HG03103 (cell line): Measurements from ENCODE around the gene RGS6.

Source experiments
- ATAC-seq: cut with Tn5 transposase; IDR thresholded peaks from one replicate; pipeline ENCODE4 v1.9.1; 2021; ENCODE audit warnings: low read depth; ENCODE audit not compliant: unreplicated experiment

RGS6 gene

DNA sequence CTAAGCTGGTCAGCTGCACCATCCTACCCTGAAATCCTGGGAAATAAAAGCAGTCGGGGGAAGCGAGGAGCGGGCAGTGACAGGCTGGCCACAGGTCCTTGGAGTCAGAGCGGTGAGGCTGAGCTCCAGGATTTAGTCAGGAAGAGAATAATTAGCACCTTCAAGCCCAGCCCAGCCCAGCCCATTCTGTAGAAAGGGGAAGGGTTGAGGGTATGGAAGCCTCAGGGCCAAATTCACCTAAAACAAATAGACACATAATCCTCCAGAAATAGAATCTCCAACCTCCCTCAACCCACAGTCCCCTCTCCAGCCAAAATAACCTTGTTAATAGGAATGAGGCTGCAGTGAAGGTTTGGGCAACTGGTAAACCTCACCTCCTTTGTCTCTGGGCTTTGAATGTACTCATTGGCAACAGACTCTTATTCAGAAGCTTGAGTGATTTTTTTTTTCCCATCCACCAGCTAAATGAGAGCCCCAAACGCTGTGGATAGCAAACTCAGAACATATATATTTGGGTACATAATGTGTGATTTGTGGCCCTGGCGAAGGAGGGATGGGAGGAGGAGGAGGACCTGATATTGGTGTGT is 627.5 kb downstream of the RGS6 start:
- no peak for ATAC-seq

DNA sequence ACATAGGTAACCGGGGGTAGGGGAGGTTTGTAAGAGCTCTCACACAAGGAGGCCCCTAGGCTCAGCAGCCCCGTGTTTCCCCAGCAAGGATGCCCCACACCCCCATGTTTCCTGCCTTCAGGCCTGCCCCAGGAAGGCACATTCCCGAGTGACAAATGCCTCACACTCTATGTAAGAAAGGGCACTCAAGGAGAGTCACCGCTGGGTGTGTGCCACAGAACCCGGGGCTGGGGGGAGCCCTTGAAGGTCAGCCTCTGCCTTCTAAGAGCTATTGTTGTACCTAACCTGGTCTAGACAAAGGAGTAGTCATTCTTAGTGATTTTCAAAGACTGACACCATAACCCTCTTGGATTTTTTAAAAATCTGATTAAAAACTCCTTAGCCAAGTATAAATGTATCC is 628.1 kb downstream of the RGS6 start:
- no peak for ATAC-seq

DNA sequence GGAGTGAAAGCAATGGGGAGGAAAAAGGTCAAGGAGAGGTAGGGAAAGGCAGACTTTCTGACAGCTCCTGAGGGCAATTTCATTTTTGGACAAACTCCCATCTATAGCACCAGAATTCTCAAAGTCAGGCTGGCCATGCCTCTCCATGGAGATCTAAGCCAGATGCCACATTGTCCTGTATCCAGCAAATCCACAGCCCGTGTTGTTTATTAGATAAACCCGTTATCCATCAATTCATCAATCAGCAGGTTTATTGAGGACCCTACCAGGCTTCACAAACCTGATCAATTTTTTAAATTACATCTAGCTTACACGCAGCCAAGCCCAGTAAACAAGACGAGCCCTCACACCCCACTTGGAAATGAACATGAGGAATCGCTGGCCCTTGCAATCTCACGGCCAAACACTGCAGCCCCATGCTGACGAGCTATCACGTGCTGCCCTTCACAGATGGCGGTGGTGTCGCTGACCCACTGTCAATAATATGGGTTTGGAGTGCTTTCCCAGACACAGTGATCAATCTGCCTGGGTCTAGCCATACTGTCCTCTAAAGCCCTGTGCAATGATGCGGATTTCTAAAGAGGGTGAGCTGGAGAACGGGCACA is 628.8 kb downstream of the RGS6 start:
- no peak for ATAC-seq

DNA sequence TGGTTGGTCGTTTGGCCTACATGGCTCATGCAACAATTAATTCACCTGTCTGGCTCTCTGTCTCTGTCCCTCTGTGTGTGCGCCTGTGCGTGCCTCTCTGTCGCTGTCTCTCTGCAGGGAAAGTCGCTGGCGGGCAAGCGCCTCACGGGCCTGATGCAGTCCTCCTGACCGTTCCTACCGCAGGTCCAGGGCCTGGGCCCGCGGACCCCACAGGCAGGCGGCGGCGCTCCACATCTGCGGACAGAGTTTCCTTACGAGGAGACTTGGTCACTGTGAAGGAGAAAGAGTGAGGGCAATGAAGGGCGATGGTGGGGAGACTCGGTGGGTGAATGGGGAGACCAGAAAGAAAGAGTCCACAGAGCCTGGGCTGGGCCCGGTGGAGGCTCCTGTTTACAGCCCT is 630.1 kb downstream of the RGS6 start:
- ATAC-seq, result no peak

DNA sequence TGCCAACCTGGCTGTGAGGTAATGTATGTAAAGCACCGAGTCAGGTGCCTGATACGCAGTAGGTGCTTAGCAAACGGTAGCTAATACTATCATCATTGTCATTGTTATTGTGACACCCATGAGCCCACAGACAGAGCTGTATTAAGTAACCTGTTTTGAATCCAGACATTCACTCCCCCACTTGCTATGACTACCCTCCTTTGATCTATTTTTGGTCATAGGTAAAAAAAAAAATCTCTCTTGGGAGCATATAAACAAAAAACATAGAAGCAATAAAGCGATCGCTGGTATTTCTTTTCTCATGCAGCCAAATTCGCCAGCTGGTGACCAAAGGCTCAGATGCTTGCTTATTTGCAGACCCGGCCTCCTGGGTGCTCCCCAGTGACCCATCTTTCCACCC is 631.4 kb downstream of the RGS6 start:
- no peak for ATAC-seq

DNA sequence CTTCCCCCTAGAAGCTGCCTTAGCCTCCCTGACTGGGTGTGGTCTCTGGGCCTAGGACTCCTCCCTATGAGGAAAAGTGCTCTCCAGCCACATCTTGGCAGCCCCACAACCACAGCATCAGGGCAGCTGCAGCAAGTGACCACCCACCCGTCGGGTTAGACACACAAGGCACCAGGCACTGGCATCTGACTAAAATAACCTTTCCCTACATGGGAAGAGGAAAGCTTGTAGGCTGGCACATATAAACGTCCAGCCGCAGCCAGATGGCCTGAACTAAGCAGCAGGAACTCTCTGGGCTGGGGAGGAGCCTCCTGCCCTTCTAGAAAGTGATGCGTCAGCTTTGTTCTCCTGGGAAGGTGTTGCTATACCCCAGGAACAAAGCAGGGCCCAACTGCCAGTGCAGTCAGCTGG is 632.9 kb downstream of the RGS6 start:
- ATAC-seq, result no peak

DNA sequence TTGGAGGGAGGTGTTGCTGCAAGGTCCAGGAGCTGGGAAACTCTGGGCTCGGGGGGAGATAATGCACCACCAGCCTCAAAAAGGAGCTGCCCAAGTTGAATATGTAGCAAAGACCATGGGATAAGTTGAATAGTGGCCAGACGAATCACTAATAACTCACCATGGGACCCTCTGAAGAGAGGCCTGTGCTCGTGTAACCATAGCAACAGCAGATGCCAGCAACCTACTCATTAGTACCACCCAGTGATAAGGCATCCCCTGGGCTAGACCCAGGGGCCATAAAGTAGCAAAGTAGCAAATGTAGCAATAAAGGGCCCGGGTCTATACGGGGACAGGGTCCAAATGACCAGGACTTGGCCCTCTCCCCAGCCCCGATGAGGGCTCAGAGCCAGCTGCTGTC is 633.7 kb downstream of the RGS6 start:
- ATAC-seq, result no peak

DNA sequence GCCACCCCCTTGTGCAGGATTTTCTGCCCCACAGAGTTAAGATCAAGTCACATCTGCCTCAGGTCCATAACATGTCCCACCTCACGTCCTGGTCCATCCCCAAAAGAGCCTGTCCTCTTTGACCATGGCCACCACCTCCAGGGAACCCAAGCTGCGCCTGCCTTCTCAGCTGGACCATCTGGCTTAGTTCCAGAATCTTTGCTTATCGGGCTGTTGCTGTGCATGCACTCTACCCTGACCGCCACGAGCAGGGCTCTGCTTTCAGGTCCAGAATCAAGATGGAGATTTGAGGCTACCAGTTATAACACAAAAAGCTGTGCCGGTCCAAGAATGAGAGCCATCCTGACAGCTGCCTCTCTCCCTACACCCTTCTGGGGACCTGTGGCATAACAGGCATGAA is 635.0 kb downstream of the RGS6 start:
- ATAC-seq, result no peak

DNA sequence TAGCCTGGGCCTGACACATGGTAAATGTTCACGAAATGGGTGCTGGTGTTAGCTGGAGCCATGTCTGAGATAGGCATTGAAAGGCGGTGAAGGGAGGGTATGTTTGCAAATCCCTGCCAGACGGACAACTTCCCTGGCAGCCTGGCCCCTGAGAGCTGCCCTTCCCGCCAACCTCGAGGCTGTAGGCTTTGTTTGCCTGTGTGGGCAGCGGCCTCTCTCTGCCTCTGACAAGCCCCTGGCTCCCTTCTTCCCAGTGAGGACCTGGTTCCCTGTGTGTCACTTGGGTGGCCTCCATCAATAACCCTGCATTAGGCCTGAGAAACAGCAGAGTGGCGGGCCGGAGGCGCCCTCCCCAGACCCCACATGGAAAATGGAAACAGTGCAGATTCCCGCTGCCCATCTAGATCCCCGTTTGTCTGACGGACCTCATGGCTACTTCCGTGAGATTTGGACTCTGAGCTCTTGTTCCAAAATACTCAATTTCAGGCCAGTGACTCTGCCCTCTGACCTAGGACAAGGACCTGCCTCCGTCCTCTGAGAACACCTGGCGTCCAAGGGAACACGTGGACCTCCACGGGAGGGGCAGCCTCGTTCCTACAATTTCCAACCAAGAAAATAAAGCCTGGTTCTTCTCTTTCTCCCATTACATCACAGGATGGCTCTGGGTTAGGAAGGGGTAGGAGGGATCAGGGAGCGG is 636.2 kb downstream of the RGS6 start:
- no peak for ATAC-seq

DNA sequence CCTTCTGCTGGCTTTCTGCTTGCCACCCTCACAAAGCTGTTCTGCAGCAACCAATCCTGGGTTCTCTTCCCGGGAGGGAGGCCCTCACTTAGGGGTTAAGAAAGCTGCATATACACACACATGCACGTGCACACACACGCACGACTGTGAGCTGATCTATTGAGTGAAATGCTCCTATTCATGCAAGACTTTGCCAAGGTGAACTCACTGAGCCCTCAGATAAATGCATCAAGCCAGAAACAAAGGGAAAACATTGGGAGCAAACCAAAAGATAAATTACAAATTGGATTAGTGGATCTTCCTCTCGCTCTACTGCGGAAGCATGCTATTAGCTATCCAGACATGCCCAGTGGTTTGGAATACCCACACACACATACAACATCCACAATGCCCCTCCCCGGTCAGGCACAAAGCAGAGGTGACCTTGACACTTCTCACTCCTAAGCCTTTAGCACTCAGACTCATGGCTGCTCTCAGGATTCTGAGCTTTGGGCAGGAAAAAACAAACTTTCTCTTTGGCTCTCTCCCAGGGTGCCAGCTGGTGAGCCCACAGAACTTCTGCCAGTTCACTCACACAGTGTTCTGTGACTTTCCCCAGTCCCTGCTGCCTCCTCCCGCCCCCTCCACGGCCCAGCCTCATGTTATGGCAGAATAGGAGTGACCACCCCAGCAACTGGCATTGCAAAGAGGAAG is 641.6 kb downstream of the RGS6 start:
- no peak for ATAC-seq

DNA sequence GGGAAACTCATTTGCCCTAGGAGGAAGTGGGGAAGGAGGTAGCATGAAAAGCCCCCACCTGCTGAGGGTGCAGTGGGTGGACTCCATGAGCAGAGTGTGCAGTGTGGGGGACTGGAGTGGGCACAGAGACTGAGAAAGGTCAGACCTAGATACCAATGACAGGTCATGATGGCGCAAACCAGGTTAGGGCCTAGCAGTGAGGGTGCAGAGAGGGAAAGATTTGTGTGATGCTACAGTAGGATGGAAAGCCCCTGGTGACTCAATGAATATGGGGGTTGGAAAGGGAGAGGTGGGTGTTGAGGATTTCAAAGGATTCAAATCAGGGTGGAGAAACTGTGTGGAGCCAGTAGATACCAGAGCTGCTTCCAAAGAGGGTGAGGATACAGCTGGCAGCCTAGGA is 642.5 kb downstream of the RGS6 start:
- ATAC-seq, result no peak

DNA sequence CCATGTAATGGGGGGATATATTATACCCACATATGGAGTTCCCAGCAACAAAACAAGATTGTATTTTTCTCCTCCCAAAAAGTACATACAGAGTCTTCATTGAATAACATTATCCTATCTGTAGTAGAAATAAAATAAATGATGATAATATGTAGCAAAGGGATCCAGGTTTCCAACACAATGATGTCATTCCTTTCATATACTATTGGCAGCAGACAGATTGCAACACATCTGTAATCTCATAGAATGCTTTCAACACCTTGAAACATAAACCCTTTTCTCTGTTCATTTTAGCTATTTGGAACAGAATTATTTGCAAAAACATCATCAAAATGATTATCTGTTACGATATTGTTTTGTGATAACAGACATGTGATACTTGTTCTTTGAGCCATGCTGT is 644.0 kb downstream of the RGS6 start:
- no peak for ATAC-seq

DNA sequence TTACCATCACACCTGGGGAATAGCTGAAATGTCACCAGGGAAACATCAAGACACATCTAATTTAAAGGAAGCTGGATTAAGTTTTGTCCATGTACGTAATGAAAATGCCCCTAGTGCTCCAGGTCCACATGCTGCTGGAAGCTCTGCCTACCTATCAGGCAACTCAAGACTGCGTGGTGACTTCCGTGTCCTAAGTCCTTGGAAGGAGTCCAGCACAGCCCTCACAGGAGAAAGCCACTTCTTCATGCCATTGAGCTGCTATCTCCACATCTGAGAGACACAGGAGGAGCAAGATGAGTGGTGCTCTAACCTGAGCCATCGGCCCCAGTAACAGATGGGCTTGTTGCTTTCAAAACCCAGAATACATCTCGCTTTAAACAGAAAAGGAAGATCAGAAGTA is 645.3 kb downstream of the RGS6 start:
- ATAC-seq, result no peak

DNA sequence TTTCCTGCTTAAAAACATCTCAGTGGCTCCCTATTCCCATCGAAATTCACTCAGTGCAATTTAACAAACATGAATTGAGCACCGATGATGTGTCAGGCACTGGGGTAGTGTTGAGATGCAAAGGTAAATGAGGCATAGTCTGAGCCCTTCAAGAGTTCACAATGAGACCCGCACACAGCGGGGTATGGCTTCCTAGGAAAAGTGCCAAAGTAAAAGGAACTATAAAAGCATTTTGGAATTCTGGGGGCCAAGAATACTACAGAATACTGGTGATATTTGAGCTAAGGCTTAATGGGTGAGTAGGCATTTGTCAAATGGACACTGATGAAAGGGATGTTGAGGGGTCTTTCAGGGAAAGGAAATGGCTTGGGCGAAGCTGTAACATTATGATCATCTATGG is 646.3 kb downstream of the RGS6 start:
- ATAC-seq, result no peak

DNA sequence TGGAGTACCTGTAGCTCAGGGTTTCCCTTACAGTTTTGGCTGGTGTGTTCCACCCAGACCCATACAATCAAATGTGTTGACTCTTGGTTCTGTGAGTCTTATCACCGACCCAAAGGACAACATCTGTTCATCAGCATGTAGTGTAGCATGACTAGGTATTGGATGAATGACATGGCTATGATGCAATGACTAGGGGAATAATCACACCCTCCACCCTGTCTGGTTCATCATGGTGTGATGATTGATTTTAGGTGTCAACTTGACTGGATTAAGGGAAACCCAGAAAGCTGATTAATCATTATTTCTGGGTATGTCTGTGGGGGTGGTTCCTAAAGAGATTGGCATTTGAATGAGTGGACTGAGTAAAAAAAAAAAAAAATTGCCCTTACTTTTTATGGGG is 650.4 kb downstream of the RGS6 start:
- ATAC-seq, result no peak

DNA sequence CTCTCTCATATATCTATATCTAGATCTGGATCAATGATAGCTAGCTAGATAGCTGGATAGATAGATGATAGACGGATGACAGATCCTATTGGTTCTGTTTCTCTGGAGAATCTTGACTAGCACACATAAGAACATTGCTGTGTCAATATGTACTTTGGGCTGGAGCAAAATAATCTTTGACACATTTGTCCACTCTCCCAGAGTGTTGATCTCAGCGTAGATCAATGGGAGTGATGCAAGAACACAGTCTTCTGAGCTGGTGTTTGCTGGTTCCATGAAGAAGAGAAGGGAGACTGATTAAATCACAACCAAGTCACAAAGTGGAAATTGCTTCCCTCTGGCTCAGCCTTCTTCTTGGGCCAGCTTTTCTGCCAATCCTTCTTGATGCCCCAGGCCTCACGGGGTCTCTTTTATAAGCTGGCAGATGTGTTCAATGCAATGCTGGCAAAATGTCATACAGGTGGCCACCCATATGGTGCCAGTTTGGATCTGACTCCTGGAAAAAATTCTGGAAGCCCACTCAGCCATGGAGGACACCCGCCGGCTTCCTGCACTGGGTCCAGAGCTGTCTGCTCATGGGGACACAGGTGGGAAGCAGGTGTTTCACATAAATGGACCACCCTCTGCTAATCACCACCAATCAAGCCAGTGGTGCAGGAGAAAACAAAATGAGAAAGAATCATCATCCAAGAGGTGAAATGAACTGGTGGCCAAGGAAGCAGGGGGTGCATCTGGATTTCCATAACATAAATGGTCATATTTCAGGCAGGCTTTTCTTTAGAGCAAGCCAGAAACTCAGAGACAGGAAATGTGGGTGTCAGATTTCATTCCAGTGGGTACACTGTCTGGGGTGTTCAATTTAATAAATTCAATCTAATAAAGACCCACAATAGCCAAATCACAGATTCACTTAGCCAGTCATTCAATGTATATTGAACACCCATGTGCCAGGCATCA is 651.4 kb downstream of the RGS6 start:
- ATAC-seq, result no peak

DNA sequence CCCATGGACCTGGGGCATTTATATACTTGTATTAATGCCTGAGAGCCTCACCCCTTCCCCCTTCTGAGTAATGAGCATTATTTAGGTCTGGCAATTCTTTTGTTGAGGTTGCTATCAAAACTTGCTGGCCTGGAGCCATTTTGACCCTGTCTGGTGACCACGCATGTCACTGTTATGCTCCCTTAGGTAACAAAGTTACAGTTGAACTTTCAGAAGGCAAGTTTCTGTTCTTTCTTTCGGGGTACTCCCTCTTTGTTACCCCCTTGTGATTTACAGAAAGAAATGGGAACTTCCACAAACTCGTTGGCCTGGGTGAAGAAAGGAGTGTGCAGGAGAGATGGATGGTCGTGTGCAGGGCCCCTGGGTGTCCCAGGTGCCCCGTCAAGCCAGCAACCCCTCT is 656.3 kb downstream of the RGS6 start:
- no peak for ATAC-seq

DNA sequence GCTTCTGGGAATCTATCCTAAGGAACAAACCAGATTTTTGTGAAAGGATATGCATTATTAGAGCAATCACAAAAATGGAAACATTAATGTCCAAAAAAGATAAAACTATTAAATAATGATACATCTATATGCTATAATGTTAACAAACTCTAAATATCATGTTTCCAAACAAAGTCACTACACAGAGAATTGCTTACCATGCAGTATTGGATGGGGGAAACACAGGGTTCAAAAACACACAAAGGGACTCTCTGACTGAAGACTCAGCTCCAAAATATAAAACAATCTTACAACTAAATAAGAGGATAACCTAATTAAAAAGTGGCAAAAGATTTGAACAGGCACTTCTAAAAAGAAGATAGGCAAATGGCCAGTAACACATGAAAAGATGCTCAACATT is 657.4 kb downstream of the RGS6 start:
- ATAC-seq, result no peak

DNA sequence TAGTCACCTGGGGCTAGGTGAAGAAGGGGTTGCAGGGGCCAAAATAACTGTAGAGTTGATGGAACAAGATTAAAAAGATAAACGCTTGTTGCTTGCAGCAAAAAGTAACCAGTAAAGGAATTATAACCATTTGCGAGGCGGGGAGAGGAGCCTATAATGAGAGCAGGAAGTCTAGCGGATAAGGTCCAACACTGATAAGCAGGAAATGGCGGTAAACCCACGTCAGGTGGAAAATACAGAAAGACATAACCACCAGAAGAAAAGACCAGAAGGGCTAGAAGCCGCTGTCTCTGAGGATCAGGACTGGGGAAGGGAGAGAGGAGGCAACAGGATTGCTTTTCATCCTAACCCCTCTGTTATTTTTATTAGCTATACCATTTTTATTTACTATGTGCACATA is 658.3 kb downstream of the RGS6 start:
- ATAC-seq, result no peak

DNA sequence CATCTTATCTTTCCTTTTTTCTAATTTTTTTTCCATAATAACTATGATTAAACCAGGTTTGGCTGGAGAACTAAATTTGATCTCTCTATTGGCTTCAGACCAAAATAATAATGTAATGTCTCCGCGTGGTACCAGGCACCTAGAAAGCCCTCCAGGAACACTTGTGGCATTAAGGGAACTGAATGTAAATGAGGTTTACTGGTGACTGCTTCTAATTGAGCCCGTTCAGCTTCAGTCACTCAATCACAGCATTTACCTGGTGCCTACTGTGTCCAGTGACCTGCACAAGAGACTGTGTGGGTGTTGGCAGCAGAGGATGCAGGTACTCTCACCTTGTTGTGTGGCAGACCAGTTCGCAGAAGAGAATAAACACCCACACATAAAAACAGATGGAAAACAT is 659.2 kb downstream of the RGS6 start:
- no peak for ATAC-seq
